Stimulated activated CD4-positive, alpha-beta T cell treated with anti-CD3 and anti-CD28 coated beads, Interleukin-4, amount 100 ng/mL, for 4 hours (primary cell): ENCODE measurements around the gene HOXA9.
A peak's percentile ranks its signal among the peaks of the same experiment; 100 is the strongest.

Experiments
- DNase-seq, 2 experiments: peaks; one replicate each; pipeline ENCODE4 v3.0.0-alpha.2; 2020

Gene HOXA9

GRCh38 chr7:27187475-27188385 is 22.4 kb upstream of the HOXA9 start:
- DNase-seq: no peak

GRCh38 chr7:27186668-27187474 is 21.5 kb upstream of the HOXA9 start:
- no peak for DNase-seq

- DNase-seq: no peak
Observed at GRCh38 chr7:27185854-27186667, 20.7 kb upstream of the HOXA9 start.

GRCh38 chr7:27185013-27185853 is 19.9 kb upstream of the HOXA9 start, which contains the start of gene HOXA11:
HOXA11 (minus strand) TSS chr7:27185232; CDS start chr7:27185144, 88 bp downstream.
- no peak for DNase-seq

GRCh38 chr7:27184337-27185012 is 19.1 kb upstream of the HOXA9 start:
- DNase-seq: no peak

- no peak for DNase-seq
Observed at GRCh38 chr7:27183682-27184336, 18.5 kb upstream of the HOXA9 start.

- DNase-seq: no peak
Observed at GRCh38 chr7:27182861-27183681, 17.7 kb upstream of the HOXA9 start.

GRCh38 chr7:27182285-27182841 is 17.0 kb upstream of the HOXA9 start:
- no peak for DNase-seq

GRCh38 chr7:27181795-27182275 is 16.5 kb upstream of the HOXA9 start:
- DNase-seq: no peak

- no peak for DNase-seq
Observed at GRCh38 chr7:27180431-27181420, 15.4 kb upstream of the HOXA9 start.

- peak; percentile 41 to 67 for DNase-seq
Observed at GRCh38 chr7:27179503-27180430, 14.4 kb upstream of the HOXA9 start.

- DNase-seq: no peak
Observed at GRCh38 chr7:27179030-27179429, 13.7 kb upstream of the HOXA9 start.

GRCh38 chr7:27178366-27178765 is 13.0 kb upstream of the HOXA9 start:
- no peak for DNase-seq

- DNase-seq: no peak
Observed at GRCh38 chr7:27177795-27178320, 12.5 kb upstream of the HOXA9 start.

GRCh38 chr7:27176962-27177794 is 11.8 kb upstream of the HOXA9 start:
- no peak for DNase-seq

- no peak for DNase-seq
Observed at GRCh38 chr7:27176524-27176845, 11.1 kb upstream of the HOXA9 start.
